CD4-positive, alpha-beta T cell treated with Interferon gamma for 1 hour (primary cell): ENCODE measurements around the gene WDR17.

Experiments
- DNase-seq: peaks from one replicate; pipeline ENCODE4 v3.0.0-alpha.2; 2020

Gene WDR17

GRCh38 chr4:176102414-176103063 lies 36.9 kb downstream of the WDR17 start:
- DNase-seq = no peak

DNA sequence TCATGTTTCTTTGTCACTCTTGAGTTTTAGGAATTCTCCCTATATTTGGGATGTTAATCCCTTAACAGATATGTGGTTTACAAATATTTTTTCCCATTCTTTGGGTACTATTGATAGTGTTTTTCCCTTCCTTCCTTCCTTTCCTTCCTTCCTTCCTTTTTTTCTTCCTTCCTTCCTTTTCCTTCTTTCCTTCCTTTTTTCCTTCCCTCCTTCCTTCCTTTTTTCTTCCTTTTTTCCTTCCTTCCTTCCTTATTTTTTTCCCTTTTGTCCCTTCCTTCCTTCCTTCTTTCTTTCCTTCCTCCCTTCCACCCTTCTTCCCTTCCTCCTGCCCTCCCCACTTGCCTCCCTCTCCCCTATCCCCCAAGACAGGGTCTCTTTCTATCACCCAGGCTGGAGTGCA lies 42.1 kb downstream of the WDR17 start:
- no peak for DNase-seq

- DNase-seq = no peak
Observed at GRCh38 chr4:176123710-176124407, 58.2 kb downstream of the WDR17 start.

DNA sequence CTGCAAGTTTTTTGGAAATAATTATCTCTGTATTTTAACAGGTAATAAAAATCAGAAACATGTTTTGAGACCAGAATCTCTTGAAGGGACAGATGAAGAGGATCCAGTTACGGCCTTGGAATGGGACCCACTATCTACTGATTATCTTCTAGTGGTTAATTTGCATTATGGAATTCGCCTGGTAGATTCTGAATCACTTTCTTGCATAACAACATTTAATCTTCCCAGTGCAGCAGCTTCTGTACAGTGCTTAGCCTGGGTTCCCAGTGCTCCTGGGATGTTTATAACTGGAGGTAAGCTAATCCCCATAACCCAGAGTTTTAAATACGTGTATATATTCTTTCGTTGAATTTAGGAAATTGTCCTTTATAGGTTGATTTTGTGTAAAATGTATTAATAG lies 59.4 kb downstream of the WDR17 start:
- DNase-seq = no peak

- no peak for DNase-seq
Observed at GRCh38 chr4:176134670-176135069, 69.0 kb downstream of the WDR17 start.

DNA sequence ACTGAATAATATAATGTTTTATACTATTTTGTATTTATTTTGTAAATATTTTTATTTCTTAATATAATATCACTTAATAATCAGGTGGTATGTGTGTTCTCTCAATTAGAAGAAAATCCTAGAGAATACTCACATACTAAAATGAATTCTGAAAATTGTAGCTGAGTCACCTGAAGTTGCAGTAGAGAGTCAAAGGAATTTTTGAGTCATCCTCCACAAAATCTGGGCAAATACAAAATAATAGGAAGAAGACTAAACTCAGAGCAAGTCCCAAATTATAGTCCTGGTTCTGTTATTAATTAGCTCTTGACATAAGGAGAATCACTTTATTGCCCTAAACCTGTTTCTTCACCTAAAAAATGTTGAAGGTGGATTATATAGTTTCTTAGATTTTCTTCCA lies 72.0 kb downstream of the WDR17 start:
- DNase-seq = no peak

DNA sequence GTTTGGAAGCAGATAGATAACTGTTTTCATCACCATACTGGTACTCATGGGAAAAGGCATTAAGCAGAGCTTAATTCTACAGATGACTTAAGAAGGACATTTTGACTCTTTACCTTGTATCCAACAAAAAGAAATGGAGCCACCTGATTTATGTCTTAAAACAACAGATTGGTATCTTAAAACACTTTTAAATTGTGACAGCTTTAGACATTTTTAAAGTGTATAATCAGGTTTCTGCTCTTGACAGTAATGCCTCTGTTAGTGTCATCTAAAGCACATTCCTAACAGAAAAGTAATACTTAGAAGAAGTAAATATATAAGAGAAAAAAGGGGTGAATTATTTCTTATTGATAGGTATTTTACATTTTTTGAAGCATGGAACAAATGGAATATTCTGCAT lies 73.9 kb downstream of the WDR17 start:
- no peak for DNase-seq

DNA sequence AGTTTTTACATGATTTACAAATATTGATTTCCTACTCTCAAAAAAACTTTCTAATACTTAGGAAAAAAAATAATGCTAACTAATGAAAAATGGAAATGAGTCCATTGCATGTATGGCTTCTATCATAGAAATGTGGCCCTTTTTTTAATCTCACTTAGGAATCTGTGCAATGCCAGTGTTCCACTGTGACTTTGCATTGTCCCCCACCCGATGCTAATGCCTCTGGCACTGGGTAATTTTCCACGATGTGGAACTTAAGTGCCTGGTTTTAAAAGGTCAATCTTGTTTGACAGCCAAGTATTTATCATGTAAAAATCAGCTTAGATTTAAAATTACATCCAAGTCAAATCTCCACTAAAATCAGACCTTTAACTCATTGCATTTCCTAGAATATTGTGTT lies 76.6 kb downstream of the WDR17 start:
- no peak for DNase-seq

DNA sequence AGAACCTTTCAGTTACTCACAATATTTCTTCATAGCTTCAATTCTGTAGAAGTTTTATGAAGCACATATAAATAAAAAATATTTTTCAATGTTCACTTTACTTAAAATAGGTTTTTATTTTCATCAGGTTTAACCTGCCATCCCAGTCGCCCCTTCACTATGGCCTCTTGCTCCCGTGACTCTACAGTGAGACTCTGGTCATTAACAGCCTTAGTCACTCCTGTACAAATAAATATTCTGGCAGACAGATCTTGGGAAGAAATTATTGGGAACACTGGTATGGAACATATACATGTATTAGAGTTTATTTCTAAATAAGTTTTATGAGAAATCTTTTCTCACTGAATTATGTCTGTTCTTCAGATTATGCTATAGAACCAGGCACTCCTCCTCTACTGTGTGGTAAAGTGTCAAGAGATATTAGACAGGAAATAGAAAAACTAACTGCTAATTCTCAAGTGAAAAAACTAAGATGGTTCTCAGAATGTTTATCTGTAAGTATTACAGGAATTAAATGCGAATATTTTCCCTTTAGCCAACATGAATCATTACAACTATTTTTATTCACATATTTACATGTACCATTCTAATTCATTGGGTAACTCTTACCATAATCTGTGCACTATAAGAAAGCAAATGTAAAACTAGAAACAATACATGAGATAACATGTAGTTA lies 84.2 kb downstream of the WDR17 start:
- no peak for DNase-seq

- no peak for DNase-seq
Observed at GRCh38 chr4:176150356-176150682, 84.7 kb downstream of the WDR17 start.

GRCh38 chr4:176150704-176151103 lies 85.1 kb downstream of the WDR17 start:
- DNase-seq = no peak

GRCh38 chr4:176153124-176153523 lies 87.5 kb downstream of the WDR17 start:
- DNase-seq = no peak

GRCh38 chr4:176156656-176157055 lies 91.0 kb downstream of the WDR17 start:
- DNase-seq = no peak

DNA sequence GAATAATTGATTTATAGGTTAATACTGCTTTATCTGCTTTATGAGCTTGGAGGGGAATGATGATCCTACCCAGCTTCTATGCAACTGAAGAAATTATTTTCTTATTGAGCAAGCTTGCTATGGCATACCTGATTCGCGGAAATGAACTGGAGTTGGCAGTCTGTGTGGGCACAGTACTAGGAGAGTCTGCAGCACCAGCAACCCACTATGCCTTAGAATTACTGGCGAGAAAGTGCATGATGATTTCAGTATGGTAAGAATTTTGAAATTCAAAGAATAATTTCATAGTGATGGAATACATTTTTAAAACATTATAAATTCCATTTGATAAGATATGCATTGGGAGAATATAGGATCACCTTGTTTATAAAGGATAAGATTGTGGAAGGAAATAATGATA lies 97.4 kb downstream of the WDR17 start:
- DNase-seq = no peak

DNA sequence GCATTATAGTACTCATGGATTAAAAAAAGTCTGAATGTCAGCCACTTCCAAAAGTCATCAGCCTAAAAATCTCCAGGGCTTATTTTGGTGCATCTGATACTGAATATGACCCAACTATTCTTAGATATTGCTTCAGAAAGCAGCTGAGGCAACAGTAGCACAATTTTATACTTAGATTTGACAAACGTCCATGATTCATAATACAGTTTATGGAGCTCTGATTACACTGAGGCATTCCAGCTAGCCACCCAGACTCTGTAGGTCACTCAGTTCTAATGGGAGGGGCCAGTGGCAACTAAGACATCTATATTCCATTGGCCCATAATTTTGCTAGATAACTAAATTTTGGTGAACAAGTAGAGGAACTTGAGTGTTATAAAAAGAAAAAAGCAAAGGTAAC lies 119.4 kb downstream of the WDR17 start:
- no peak for DNase-seq

GRCh38 chr4:176186067-176186466 lies 120.4 kb downstream of the WDR17 start:
- DNase-seq = no peak

GRCh38 chr4:176186671-176187395 lies 121.2 kb downstream of the WDR17 start:
- DNase-seq = no peak

GRCh38 chr4:176187624-176188023 lies 122.0 kb downstream of the WDR17 start:
- DNase-seq = no peak

DNA sequence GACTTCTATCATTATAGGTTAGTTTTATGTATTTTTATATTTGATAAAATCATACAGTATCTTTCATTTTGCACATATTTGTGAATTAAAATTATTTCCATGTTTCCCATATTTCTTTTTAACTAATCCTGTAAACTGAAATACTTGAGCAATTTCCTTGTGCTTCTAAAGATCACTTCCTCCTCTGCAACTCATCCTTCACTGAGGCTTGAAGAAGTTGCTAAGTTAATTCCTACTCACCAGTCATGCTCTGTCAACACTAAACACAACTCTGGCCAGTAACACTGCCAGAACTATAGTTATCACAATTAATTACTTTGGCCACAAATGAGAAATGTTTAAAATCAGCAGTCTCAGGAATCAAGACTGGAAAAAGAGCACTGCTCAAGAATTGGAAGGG lies 123.0 kb downstream of the WDR17 start:
- no peak for DNase-seq

GRCh38 chr4:176189891-176190795 lies 124.5 kb downstream of the WDR17 start:
- DNase-seq = no peak

GRCh38 chr4:176191974-176192373 lies 126.3 kb downstream of the WDR17 start:
- no peak for DNase-seq

- DNase-seq = no peak
Observed at GRCh38 chr4:176193126-176193525, 127.5 kb downstream of the WDR17 start.

DNA sequence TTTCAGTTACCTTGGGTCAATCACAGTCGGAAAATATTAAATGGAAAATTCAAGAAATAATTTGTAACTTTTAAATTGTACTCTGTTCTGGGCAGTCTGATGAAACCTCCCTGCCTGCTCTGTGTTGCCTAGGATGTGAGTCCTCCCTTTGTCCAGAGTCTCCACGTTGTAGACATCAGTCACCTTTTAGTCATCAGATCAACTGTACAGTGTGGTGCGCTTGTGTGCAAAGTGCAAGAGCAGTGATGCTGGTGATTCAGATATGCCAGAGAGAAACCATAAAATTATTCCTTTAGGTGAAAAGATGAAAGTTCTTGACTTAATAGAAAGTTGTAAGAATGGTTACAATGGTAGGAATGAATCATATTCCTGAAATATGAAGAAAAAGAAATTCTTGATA lies 128.3 kb downstream of the WDR17 start:
- DNase-seq = no peak
